GM12878 (cell line): ENCODE results near the gene SLC45A2. TPM values are rescaled to one million over a fixed set of nuclear protein-coding genes. Genes with fewer than 3 reads are reported as not detected.

ENCODE experiments used
- ATAC-seq: fragments of 200-7000 bp; cut with Tn5 transposase; 3 replicates; pipeline ENCODE4 v1.9.1; 2020; ENCODE audit warnings: mild to moderate bottlenecking, moderate library complexity
- BruUV-seq: library from RNA; stranded (reverse); fragments of 400-500 nt; replicated peaks from 2 replicates; lab custom pipeline; 2021; lab: Mats Ljungman, UMichigan
- CTCF ChIA-PET: fragments of 300-600 bp; sonication (Branson Sonifier 250); formaldehyde crosslinking; extraction: SDS; loops from one replicate; lab custom pipeline; 2021; ENCODE audit warnings: inconsistent platforms; lab: Yijun Ruan, JAX
- POLR2A ChIA-PET: fragments of 350-600 bp; formaldehyde crosslinking; extraction: SDS; loops from one replicate; lab custom pipeline; 2021; ENCODE audit warnings: inconsistent platforms; lab: Charles Lee
- RAD21 ChIA-PET: fragments of 300-600 bp; sonication (Branson Sonifier 250); formaldehyde crosslinking; loops from one replicate; lab custom pipeline; 2023; ENCODE audit warnings: antibody characterized with exemption; ENCODE audit not compliant: unreplicated experiment; lab: Charles Lee
- SMC1A ChIA-PET: fragments of 300-600 bp; sonication (Branson Sonifier 250); formaldehyde crosslinking; loops from one replicate; lab custom pipeline; 2023; ENCODE audit not compliant: unreplicated experiment, uncharacterized antibody; lab: Charles Lee
- DNase-seq: peaks from one replicate; pipeline ENCODE4 v3.0.0-alpha.2; 2011; ENCODE audit warnings: low read depth, low spot score
- FAIRE-seq: peaks from 3 replicates; lab custom pipeline; 2011; peaks lifted over from hg19 to GRCh38; lab: Jason Lieb, UNC
- H2AFZ ChIP-seq: 2 replicates; pipeline ENCODE4 v1.6.0; 2011; ENCODE audit warnings: low read depth, low read length, control low read depth; ENCODE audit not compliant: control insufficient read depth
- H3K27ac ChIP-seq: 2 replicates; pipeline ENCODE4 v1.5.1; 2011; ENCODE audit warnings: control low read depth; ENCODE audit not compliant: control insufficient read depth, insufficient read depth
- H3K27me3 ChIP-seq, 2 experiments: replicated peaks in 1 of 2; 2 replicates each; pipeline versions ENCODE4 v1.6.0 to v1.6.1; 2011; ENCODE audit warnings: low read length in 1 of 2; ENCODE audit not compliant: control insufficient read depth in 2 of 2, insufficient read depth in 2 of 2
- H3K36me3 ChIP-seq, 2 experiments: 2 replicates each; pipeline ENCODE4 v1.5.1; 2011; ENCODE audit warnings: low read length in 1 of 2; ENCODE audit not compliant: control insufficient read depth in 2 of 2, insufficient read depth in 2 of 2
- H3K4me1 ChIP-seq: 2 replicates; pipeline ENCODE4 v1.6.1; 2011; ENCODE audit warnings: mild to moderate bottlenecking, low read length, moderate library complexity, mixed read lengths; ENCODE audit not compliant: control insufficient read depth, insufficient read depth
- H3K4me2 ChIP-seq: 2 replicates; pipeline ENCODE4 v1.6.0; 2011; ENCODE audit warnings: control low read depth; ENCODE audit not compliant: control insufficient read depth, insufficient read depth
- H3K4me3 ChIP-seq: fragments of 200-600 bp; sonication (generic); 2 replicates; pipeline ENCODE4 v1.5.1; 2016
- H3K79me2 ChIP-seq: 2 replicates; pipeline ENCODE4 v1.6.0; 2011; ENCODE audit warnings: low read length; ENCODE audit not compliant: control insufficient read depth, insufficient read depth
- H3K9ac ChIP-seq: 2 replicates; pipeline ENCODE4 v1.8.0; 2011; ENCODE audit warnings: low read length, control low read depth, mixed read lengths; ENCODE audit not compliant: control insufficient read depth, insufficient read depth
- H3K9me3 ChIP-seq: replicated peaks from 3 replicates; pipeline ENCODE4 v1.5.1; 2011; ENCODE audit warnings: mild to moderate bottlenecking, low read length; ENCODE audit not compliant: control insufficient read depth, insufficient read depth
- H4K20me1 ChIP-seq: 2 replicates; pipeline ENCODE4 v1.6.0; 2011; ENCODE audit not compliant: control insufficient read depth, insufficient read depth
- GATAD2B ChIP-seq: fragments of 450-650 bp; conservative IDR thresholded peaks from 2 replicates; pipeline ENCODE4 v1.6.1; 2017; ENCODE audit warnings: low read depth, mild to moderate bottlenecking, moderate library complexity
- HDAC6 ChIP-seq: fragments of 200-600 bp; sonication (generic); IDR thresholded peaks from one replicate; pipeline ENCODE4 v1.8.0; 2017; ENCODE audit warnings: antibody characterized with exemption; ENCODE audit not compliant: unreplicated experiment
- KAT2A ChIP-seq: conservative IDR thresholded peaks from 2 replicates; pipeline ENCODE4 v1.6.1; 2011; ENCODE audit warnings: low read depth, low read length; ENCODE audit not compliant: control insufficient read depth
- NBN ChIP-seq: fragments of 450-650 bp; IDR thresholded peaks from 2 replicates; pipeline ENCODE4 v1.6.1; 2016
- PML ChIP-seq: IDR thresholded peaks from 2 replicates; pipeline ENCODE4 v1.6.1; 2012; ENCODE audit warnings: low read length, inconsistent platforms
- SIN3A ChIP-seq: IDR thresholded peaks from 2 replicates; pipeline ENCODE4 v1.6.1; 2012; ENCODE audit warnings: low read depth, low read length, improper control_type of control experiment
- SMAD1 ChIP-seq: fragments of 450-650 bp; IDR thresholded peaks from 2 replicates; pipeline ENCODE4 v1.6.1; 2018; ENCODE audit warnings: mild to moderate bottlenecking, low read depth; ENCODE audit not compliant: partially characterized antibody
- SP1 ChIP-seq: IDR thresholded peaks from one replicate; pipeline ENCODE4 v1.6.1; 2011; ENCODE audit warnings: low read depth, low read length
- STAT1 ChIP-seq: fragments of 450-650 bp; conservative IDR thresholded peaks from 2 replicates; pipeline ENCODE4 v1.6.1; 2014; ENCODE audit warnings: antibody characterized with exemption, mild to moderate bottlenecking
- TCF3 ChIP-seq: IDR thresholded peaks from 2 replicates; pipeline ENCODE4 v1.6.1; 2012; ENCODE audit warnings: low read depth, mild to moderate bottlenecking, low read length, borderline replicate concordance; ENCODE audit not compliant: insufficient read depth
- YBX1 ChIP-seq: fragments of 450-650 bp; IDR thresholded peaks from 2 replicates; pipeline ENCODE4 v1.6.1; 2016; ENCODE audit warnings: antibody characterized with exemption
- ZNF24 ChIP-seq: fragments of 450-650 bp; IDR thresholded peaks from 2 replicates; pipeline ENCODE4 v1.6.1; 2017; ENCODE audit warnings: antibody characterized with exemption, mild to moderate bottlenecking
- ZSCAN29 ChIP-seq: fragments of 450-650 bp; IDR thresholded peaks from 2 replicates; pipeline ENCODE4 v1.6.1; 2017; ENCODE audit warnings: mild to moderate bottlenecking, moderate library complexity
- ZZZ3 ChIP-seq: IDR thresholded peaks from 2 replicates; pipeline ENCODE4 v1.6.1; 2011; ENCODE audit warnings: low read depth; ENCODE audit not compliant: control insufficient read depth, insufficient read length
- WGBS: methylation state at CpG from one replicate; pipeline ENCODE4 v1.1.6; 2016; ENCODE audit warnings: low lambda C conversion rate; ENCODE audit not compliant: insufficient replicate concordance, insufficient coverage; ENCODE audit errors: missing lambda C conversion rate; 5-methylcytosine and 5-hydroxymethylcytosine counted together
- in situ Hi-C: fragments of 300-500 bp; cut with MboI; formaldehyde crosslinking; loops from 9 replicates; pipeline ENCODE4 v1.14.3; 2018; ENCODE audit warnings: mixed read lengths
- intact Hi-C: fragments of 100-400 bp; cut with micrococcal nuclease; formaldehyde crosslinking; loops from one replicate; pipeline ENCODE4 v1.14.2; 2022; ENCODE audit not compliant: unreplicated experiment
- polyA plus RNA-seq, 11 experiments: library from polyadenylated mRNA; depleted of rRNA in 4 of 11; unstranded in 6 of 11; stranded (reverse) in 5 of 11; fragments of >200 nt; fragmentation: Nextera tagmentation in 4 of 11; fragmentation: Illumina TruSeq in 1 of 11; extraction: Ambion mirVana in 4 of 11; extraction: Trizol in 1 of 11; gene quantifications; 1 replicate in 1 of 11; 2 replicates in 10 of 11; pipeline versions ENCODE4 v1.2.1 to v1.2.3, GENCODE V29; 2011 to 2016; ENCODE audit warnings: inconsistent platforms in 2 of 11, missing spikeins in 2 of 11, low read depth in 1 of 11
- total RNA-seq, 4 experiments: library from RNA; depleted of rRNA in 3 of 4; stranded (reverse); fragments of >200 nt in 3 of 4; fragmentation: Illumina TruSeq in 1 of 4; extraction: Trizol in 1 of 4; gene quantifications; 2 replicates each; pipeline versions ENCODE4 v1.2.1 to v1.2.3, GENCODE V29; 2013 to 2021
- TF ChIP-seq, protein P1 (sequence below): IDR thresholded peaks from 2 replicates; pipeline ENCODE4 v1.6.1; 2012; ENCODE audit warnings: low read depth, low read length, improper control_type of control experiment
- TF ChIP-seq, protein P2 (sequence below): IDR thresholded peaks from 2 replicates; pipeline ENCODE4 v1.6.1; 2012; ENCODE audit warnings: low read length, inconsistent platforms
- TF ChIP-seq, protein P3 (sequence below): fragments of 450-650 bp; IDR thresholded peaks from 2 replicates; pipeline ENCODE4 v1.6.1; 2014; ENCODE audit warnings: mild to moderate bottlenecking

SLC45A2 gene
- total and polyA plus RNA-seq, 10 of the 15 experiments (the other 5 are each of a cell fraction or from before 2014, with no cell fraction given), result 0.06 to 0.07 TPM; not detected in 8

DNA sequence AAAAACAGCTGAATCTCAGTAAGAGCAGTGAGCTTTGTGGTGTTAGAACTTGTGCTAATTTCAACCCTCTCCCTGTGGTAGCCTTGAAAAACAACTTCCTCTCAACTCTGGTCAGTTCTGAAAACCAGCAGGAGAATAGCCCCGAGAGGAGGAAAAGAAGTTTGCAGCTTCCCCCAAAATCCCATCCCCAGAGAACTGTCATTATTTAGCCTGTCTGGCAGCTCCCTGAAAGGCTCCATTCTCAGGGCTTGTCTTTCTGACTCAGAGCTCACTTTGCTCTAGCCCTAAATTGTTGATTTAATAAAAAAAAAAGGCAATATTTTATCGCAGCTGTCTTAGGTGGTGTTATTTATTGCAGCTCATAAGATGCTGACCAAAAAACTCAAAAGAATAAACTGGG lies 11.4 kb upstream of the SLC45A2 start:
- H3K36me3 ChIP-seq, result no peaks in the 10 kb centered on the region
- peaks cover 4% of the 10 kb centered on the region; the same call in 1 of the 2 replicates for H3K4me1 ChIP-seq
- H3K4me3 ChIP-seq, result no peak overlapping the region
- no peaks in the 10 kb centered on the region for H3K27me3 ChIP-seq
- ChIA-PET SMC1A (interaction anchor here (0.7 to 1.1 kb wide), 5 partner anchors 33 to 560 kb away, joined by 3 to 4 read pairs (median 3); partner anchors contain the start of gene C1QTNF3), POLR2A (no interaction called here), RAD21 (interaction anchor here (3.1 kb wide), 1 partner anchor 12 kb away, joined by 11 read pairs; the partner anchor contains the start of gene AMACR), CTCF (interaction anchor here (1.4 to 3.7 kb wide), 5 partner anchors 11 to 469 kb away, joined by 4 to 40 read pairs (median 5); partner anchors contain the start of gene AMACR)
- in situ Hi-C loops (loop anchor here (5.0 kb wide), 1 partner anchor 471 kb away; no protein-coding TSS in a partner anchor), intact Hi-C loops (loop anchor here (2.0 kb wide), 1 partner anchor 469 kb away; no protein-coding TSS in a partner anchor)
- no peak for DNase-seq
- H3K79me2 ChIP-seq, result no peaks in the 10 kb centered on the region
- H3K9me3 ChIP-seq, result no peaks in the 10 kb centered on the region
- ATAC-seq, result no peak; the same call in 2 of the 3 replicates
- H2AFZ ChIP-seq, result no peak overlapping the region
- no peak overlapping the region for H3K4me2 ChIP-seq
- H4K20me1 ChIP-seq, result no peaks in the 10 kb centered on the region
- no peak for FAIRE-seq
- no TSS peak for BruUV-seq
- 70% methylated on average over 2 of the region's 2 CpGs for WGBS
- no peak overlapping the region for H3K27ac ChIP-seq
- TF ChIP-seq SIN3A (no peak), TCF3 (no peak), ZZZ3 (no peak), KAT2A (no peak), ZNF24 (no peak), SP1 (no peak), STAT1 (no peak), PML (no peak), HDAC6 (no peak), GATAD2B (no peak), SMAD1 (no peak), ZSCAN29 (no peak), YBX1 (no peak), NBN (no peak)
- TF ChIP-seq, protein P1, sequence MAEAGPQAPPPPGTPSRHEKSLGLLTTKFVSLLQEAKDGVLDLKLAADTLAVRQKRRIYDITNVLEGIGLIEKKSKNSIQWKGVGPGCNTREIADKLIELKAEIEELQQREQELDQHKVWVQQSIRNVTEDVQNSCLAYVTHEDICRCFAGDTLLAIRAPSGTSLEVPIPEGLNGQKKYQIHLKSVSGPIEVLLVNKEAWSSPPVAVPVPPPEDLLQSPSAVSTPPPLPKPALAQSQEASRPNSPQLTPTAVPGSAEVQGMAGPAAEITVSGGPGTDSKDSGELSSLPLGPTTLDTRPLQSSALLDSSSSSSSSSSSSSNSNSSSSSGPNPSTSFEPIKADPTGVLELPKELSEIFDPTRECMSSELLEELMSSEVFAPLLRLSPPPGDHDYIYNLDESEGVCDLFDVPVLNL, result no peak
- TF ChIP-seq, protein P2, sequence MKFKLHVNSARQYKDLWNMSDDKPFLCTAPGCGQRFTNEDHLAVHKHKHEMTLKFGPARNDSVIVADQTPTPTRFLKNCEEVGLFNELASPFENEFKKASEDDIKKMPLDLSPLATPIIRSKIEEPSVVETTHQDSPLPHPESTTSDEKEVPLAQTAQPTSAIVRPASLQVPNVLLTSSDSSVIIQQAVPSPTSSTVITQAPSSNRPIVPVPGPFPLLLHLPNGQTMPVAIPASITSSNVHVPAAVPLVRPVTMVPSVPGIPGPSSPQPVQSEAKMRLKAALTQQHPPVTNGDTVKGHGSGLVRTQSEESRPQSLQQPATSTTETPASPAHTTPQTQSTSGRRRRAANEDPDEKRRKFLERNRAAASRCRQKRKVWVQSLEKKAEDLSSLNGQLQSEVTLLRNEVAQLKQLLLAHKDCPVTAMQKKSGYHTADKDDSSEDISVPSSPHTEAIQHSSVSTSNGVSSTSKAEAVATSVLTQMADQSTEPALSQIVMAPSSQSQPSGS, result no peak
- TF ChIP-seq, protein P3, sequence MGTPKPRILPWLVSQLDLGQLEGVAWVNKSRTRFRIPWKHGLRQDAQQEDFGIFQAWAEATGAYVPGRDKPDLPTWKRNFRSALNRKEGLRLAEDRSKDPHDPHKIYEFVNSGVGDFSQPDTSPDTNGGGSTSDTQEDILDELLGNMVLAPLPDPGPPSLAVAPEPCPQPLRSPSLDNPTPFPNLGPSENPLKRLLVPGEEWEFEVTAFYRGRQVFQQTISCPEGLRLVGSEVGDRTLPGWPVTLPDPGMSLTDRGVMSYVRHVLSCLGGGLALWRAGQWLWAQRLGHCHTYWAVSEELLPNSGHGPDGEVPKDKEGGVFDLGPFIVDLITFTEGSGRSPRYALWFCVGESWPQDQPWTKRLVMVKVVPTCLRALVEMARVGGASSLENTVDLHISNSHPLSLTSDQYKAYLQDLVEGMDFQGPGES, result no peak
- no peak overlapping the region for H3K9ac ChIP-seq
